Aorta (tissue), 5 donors: Measurements from ENCODE around the gene MRPL54. TPM values are rescaled to one million over a fixed set of nuclear protein-coding genes. Genes with fewer than 3 reads are reported as not detected.

Experiments used
- ATAC-seq: fragments of 200-7000 bp; cut with Tn5 transposase; one replicate; pipeline ENCODE4 v1.9.1; 2022; ENCODE audit warnings: moderate library complexity; ENCODE audit not compliant: low FRiP score
- DNase-seq, 2 donors: peaks; one replicate each; pipeline ENCODE4 v3.0.0-alpha.2; 2020
- H3K27ac ChIP-seq, 2 donors: one replicate each; pipeline ENCODE4 v1.5.1; 2013; ENCODE audit warnings: low read length in 2 of 2, mild to moderate bottlenecking in 2 of 2, moderate library complexity in 2 of 2, control low read depth in 1 of 2, inconsistent platforms in 1 of 2, low read depth in 1 of 2
- H3K27me3 ChIP-seq, 2 donors: one replicate each; pipeline ENCODE4 v1.6.1; 2013; ENCODE audit warnings: control low read depth in 1 of 2, low read length in 1 of 2, mild to moderate bottlenecking in 1 of 2, moderate library complexity in 1 of 2; ENCODE audit not compliant: insufficient read depth in 2 of 2, control insufficient read depth in 1 of 2
- H3K36me3 ChIP-seq, 2 donors: one replicate each; pipeline ENCODE4 v1.6.1; 2013; ENCODE audit warnings: control low read depth in 1 of 2, low read length in 1 of 2, mild to moderate bottlenecking in 1 of 2; ENCODE audit not compliant: insufficient read depth in 2 of 2, control insufficient read depth in 1 of 2
- H3K4me1 ChIP-seq, 2 donors: one replicate each; pipeline ENCODE4 v1.6.1; 2013; ENCODE audit warnings: low read length in 2 of 2, control low read depth in 1 of 2, mild to moderate bottlenecking in 1 of 2, moderate library complexity in 1 of 2; ENCODE audit not compliant: insufficient read depth in 2 of 2, control insufficient read depth in 1 of 2
- H3K4me3 ChIP-seq, 2 donors: one replicate each; pipeline ENCODE4 v1.5.1; 2013; ENCODE audit warnings: low read length in 2 of 2, control low read depth in 1 of 2, mild to moderate bottlenecking in 1 of 2
- H3K9me3 ChIP-seq: one replicate; pipeline ENCODE4 v1.6.1; 2013; ENCODE audit warnings: mild to moderate bottlenecking, low read length; ENCODE audit not compliant: control insufficient read depth
- WGBS, 2 donors: extraction: QIAGEN DNeasy Blood & Tissue Kit; methylation state at CpG; one replicate each; pipeline ENCODE4 v1.1.7; 2013; 5-methylcytosine and 5-hydroxymethylcytosine counted together
- intact Hi-C, 2 donors: fragments of 100-400 bp; cut with DNase I; formaldehyde crosslinking; loops; one replicate each; pipeline versions ENCODE4 v1.14.2 to v1.15.0; 2022
- polyA plus RNA-seq, 2 donors: library from polyadenylated mRNA; stranded (reverse); fragments of 200-250 nt; gene quantifications; one replicate each; pipeline ENCODE4 v1.2.3, GENCODE V29; 2013
- total RNA-seq, 2 donors: library from RNA; stranded (reverse); fragmentation: NEBNext Ultra II Directional; extraction: Animal tissue kit (Norgen Biotek cat#: 25700); gene quantifications; one replicate each; pipeline ENCODE4 v1.2.1, GENCODE V29; 2021
- donor health status: healthy with polysubstance abuse.
- donor health status: Bipolar disorder and iron deficiency.
- donor health status: DM: no; HTN: no; CAD: no.
- donor health status: DM: no; HTN: no; CAD: no.
- donor health status: DM: yes; HTN: yes; CAD: no.

The MRPL54 gene
- total and polyA plus RNA-seq, 4 donors = 39.6 to 125 (median 64.7) TPM

- no peaks in the 10 kb centered on the region for H3K27me3 ChIP-seq
- H3K4me1 ChIP-seq = no peaks in the 10 kb centered on the region
- intact Hi-C loops = no loop called here
- H3K9me3 ChIP-seq = no peaks in the 10 kb centered on the region
- H3K27ac ChIP-seq = no peak overlapping the region
- ATAC-seq = no peak
- no peak overlapping the region for H3K4me3 ChIP-seq
- WGBS, 2 donors = 90 to 91% methylated on average over 45 of the region's 45 CpGs
- no peaks in the 10 kb centered on the region for H3K36me3 ChIP-seq
- no peak for DNase-seq
Observed at GRCh38 chr19:3816566-3817218, 54.2 kb downstream of the MRPL54 start.

Other genes with a start within 250 kb of the MRPL54 start
- 1 to 10 TPM; 1.8 to 2.4 TPM for gene TEKTIP1, start 223.5 kb upstream of the MRPL54 start, total RNA-seq
- gene TEKTIP1, start 223.5 kb upstream of the MRPL54 start, polyA plus RNA-seq = under 1 TPM in 1 of 2 donors, not detected in 1; 0.46 TPM
- 10 to 100 TPM; 40.7 to 47.7 TPM for gene MFSD12, start 205.1 kb upstream of the MRPL54 start, total RNA-seq
- gene MFSD12, start 205.1 kb upstream of the MRPL54 start, polyA plus RNA-seq = 10 to 100 TPM in 1 of 2 donors, 1 to 10 TPM in 1; 9.5 to 33.9 TPM
- 10 to 100 TPM; 66.3 to 67.8 TPM for gene HMG20B, start 189.7 kb upstream of the MRPL54 start, total RNA-seq
- gene HMG20B, start 189.7 kb upstream of the MRPL54 start, polyA plus RNA-seq = 100 to 1,000 TPM in 1 of 2 donors, 10 to 100 TPM in 1; 67.7 to 175 TPM
- gene GIPC3, start 177.2 kb upstream of the MRPL54 start, total RNA-seq = 1 to 10 TPM; 2.6 to 5.0 TPM
- 1 to 10 TPM in 1 of 2 donors, under 1 TPM in 1; 0.50 to 1.3 TPM for gene GIPC3, start 177.2 kb upstream of the MRPL54 start, polyA plus RNA-seq
- 10 to 100 TPM; 36.0 to 40.5 TPM for gene TBXA2R, start 155.8 kb upstream of the MRPL54 start, total RNA-seq
- 10 to 100 TPM in 1 of 2 donors, 1 to 10 TPM in 1; 9.6 to 30.9 TPM for gene TBXA2R, start 155.8 kb upstream of the MRPL54 start, polyA plus RNA-seq
- 10 to 100 TPM; 16.4 to 19.3 TPM for gene CACTIN, start 135.9 kb upstream of the MRPL54 start, total RNA-seq
- 10 to 100 TPM in 1 of 2 donors, 1 to 10 TPM in 1; 4.5 to 18.2 TPM for gene CACTIN, start 135.9 kb upstream of the MRPL54 start, polyA plus RNA-seq
- 10 to 100 TPM; 78.7 to 83.3 TPM for gene PIP5K1C, start 62.2 kb upstream of the MRPL54 start, total RNA-seq
- 10 to 100 TPM; 25.2 to 26.8 TPM for gene PIP5K1C, start 62.2 kb upstream of the MRPL54 start, polyA plus RNA-seq
- gene TJP3, start 54.3 kb upstream of the MRPL54 start, total RNA-seq = under 1 TPM; 0.26 to 0.60 TPM
- 10 to 100 TPM in 1 of 2 donors, under 1 TPM in 1; 0.84 to 29.2 TPM for gene TJP3, start 54.3 kb upstream of the MRPL54 start, polyA plus RNA-seq
- gene APBA3, start 990 bp upstream of the MRPL54 start, total RNA-seq = 10 to 100 TPM; 15.7 to 24.3 TPM
- gene APBA3, start 990 bp upstream of the MRPL54 start, polyA plus RNA-seq = 10 to 100 TPM in 1 of 2 donors, 1 to 10 TPM in 1; 7.1 to 25.6 TPM
- not detected for gene RAX2, start 9.5 kb downstream of the MRPL54 start, total RNA-seq
- not detected for gene RAX2, start 9.5 kb downstream of the MRPL54 start, polyA plus RNA-seq
- 1 to 10 TPM; 1.9 to 2.0 TPM for gene MATK, start 23.7 kb downstream of the MRPL54 start, total RNA-seq
- gene MATK, start 23.7 kb downstream of the MRPL54 start, polyA plus RNA-seq = 1 to 10 TPM; 1.7 to 5.5 TPM
- gene ZFR2, start 106.4 kb downstream of the MRPL54 start, total RNA-seq = not detected
- gene ZFR2, start 106.4 kb downstream of the MRPL54 start, polyA plus RNA-seq = not detected
- gene ATCAY, start 118.0 kb downstream of the MRPL54 start, total RNA-seq = not detected
- gene ATCAY, start 118.0 kb downstream of the MRPL54 start, polyA plus RNA-seq = not detected
- gene NMRK2, start 170.4 kb downstream of the MRPL54 start, total RNA-seq = 1 to 10 TPM in 1 of 2 donors, not detected in 1; 2.4 TPM
- 1 to 10 TPM in 1 of 2 donors, under 1 TPM in 1; 0.18 to 5.5 TPM for gene NMRK2, start 170.4 kb downstream of the MRPL54 start, polyA plus RNA-seq
- gene DAPK3, start 208.4 kb downstream of the MRPL54 start, total RNA-seq = 100 to 1,000 TPM; 118 to 197 TPM
- gene DAPK3, start 208.4 kb downstream of the MRPL54 start, polyA plus RNA-seq = 100 to 1,000 TPM in 1 of 2 donors, 10 to 100 TPM in 1; 78.0 to 146 TPM
- 1,000 to 10,000 TPM; 1,616 to 1,851 TPM for gene EEF2, start 222.8 kb downstream of the MRPL54 start, total RNA-seq
- 1,000 to 10,000 TPM in 1 of 2 donors, 100 to 1,000 TPM in 1; 969 to 1,197 TPM for gene EEF2, start 222.8 kb downstream of the MRPL54 start, polyA plus RNA-seq
- 10 to 100 TPM; 14.9 to 20.3 TPM for gene PIAS4, start 245.1 kb downstream of the MRPL54 start, total RNA-seq
- 10 to 100 TPM in 1 of 2 donors, 1 to 10 TPM in 1; 6.5 to 16.8 TPM for gene PIAS4, start 245.1 kb downstream of the MRPL54 start, polyA plus RNA-seq